DMS53 treated with DMSO at 0.1 percent for 48 hours (cell line): Measurements from ENCODE around the gene MYLK.

ENCODE experiments used
- DNase-seq: peaks from one replicate; lab custom pipeline; 2025; ENCODE audit not compliant: unreplicated experiment; lab: John Stamatoyannopoulos, UW

Gene MYLK

GRCh38 chr3:123778525-123778924 lies 105.6 kb downstream of the MYLK start:
- no peak for DNase-seq

- DNase-seq, result no peak
Observed at GRCh38 chr3:123776071-123776782, 107.9 kb downstream of the MYLK start.

DNA sequence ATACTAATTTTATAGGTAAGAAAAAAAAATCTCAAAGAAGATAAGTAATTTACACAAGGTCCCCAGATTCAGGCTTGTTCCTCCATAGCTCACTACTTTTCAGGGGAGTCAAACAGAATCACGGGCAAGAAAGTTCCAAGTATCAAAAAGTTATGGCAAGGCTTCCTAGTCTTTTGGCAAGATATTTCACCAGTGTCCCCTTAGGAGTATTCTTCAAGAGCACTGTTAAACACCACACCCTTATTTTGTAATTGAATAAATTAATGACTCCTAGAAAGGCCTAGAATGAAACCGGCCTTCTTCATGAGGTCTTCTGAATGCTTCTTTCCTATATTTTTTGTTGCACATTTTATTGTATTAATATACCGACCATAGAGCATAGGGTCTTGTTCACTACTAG lies 109.7 kb downstream of the MYLK start:
- DNase-seq, result no peak

GRCh38 chr3:123773681-123774431 lies 110.3 kb downstream of the MYLK start:
- no peak for DNase-seq

DNA sequence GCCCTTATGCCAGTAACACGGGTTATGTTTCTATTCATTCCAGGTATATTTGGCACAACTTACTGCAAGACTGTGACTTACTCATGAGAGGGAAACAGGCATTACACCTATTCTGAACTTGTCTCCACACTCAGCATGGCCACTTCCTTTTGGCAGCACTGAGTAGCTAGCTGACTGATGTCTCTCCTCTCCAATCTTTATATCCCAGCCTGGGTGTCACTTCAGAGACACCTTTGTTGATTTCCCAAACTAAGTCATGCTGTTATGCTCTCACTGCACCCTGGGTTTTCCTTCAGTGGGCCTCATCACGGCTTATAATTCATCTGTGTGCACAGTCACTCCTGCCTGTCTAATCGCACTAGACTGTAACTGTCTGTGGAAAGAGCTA lies 114.8 kb downstream of the MYLK start:
- DNase-seq, result no peak

DNA sequence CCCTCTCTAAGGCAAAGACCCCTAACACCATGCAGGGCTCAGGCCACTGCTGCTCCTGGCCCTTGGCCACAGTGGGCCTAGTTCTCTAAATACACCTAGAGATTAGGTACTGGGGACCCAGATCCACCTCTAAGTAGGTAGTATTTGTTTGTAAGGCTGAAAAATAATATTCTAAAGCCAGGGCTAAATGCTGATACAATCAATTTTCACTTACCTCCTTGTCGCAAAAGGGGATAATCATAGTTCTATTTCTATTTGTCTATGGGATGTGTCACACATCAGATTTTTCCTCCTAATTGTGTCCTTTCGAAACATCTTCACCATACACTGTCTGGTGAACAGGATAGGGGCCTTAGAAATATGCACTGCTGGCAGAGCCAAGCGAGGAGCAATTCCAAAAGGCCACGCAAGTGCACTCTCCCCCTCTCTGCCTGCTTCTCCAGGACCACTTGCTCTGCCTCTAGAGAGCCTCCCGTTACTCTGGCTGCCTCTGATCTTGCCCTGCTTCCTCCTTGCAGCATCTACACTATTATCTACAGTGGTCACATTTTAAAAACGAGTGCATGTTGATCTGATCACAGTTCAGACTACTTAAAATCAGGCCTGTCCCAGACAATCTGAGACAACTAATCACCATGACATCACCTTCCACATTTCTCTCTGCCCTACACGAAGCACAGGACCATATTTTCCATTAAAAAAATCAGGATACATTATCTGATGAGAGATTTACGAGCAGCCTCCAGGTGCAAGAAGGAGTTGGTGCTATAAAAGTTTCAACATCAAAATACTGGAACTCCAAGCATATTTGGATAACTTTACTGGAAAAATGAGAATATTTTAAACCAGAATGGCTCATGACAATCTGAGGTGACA lies 115.4 kb downstream of the MYLK start:
- DNase-seq, result no peak

DNA sequence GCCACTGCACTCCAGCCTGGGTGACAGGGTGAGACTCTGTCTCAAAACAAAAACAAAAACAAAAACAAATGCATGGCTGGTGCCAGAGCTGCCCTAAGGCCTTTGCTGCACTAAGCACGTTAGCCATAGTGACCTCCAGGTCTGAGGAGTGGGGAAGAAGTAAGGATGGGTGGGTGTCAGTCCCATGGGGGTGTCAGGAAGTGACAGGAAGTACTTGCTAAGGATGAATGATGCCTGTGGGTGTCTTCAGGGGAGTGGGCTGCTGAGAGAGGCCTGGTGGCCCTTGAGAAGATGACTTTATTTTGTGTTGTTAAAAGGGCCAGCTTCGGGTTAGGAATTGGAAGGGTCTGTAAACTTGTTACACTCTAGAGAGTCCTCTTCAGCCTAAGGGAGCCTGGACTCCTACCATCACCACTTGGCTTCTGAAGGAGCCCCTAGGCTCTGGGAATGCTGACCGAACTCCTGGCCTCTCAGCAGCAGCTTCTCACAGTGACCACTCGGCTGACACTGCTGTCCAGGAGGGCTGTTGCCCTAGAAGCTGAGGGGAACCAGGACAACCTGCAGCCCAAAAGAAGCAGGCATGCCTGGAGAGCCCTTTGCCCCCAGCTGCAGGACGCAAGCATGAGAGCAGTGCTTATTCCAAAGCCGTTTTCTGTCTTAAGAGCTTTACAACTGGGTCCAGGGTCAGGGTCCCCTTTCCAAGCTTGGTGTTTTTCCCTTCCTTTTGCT lies 116.4 kb downstream of the MYLK start:
- no peak for DNase-seq

DNA sequence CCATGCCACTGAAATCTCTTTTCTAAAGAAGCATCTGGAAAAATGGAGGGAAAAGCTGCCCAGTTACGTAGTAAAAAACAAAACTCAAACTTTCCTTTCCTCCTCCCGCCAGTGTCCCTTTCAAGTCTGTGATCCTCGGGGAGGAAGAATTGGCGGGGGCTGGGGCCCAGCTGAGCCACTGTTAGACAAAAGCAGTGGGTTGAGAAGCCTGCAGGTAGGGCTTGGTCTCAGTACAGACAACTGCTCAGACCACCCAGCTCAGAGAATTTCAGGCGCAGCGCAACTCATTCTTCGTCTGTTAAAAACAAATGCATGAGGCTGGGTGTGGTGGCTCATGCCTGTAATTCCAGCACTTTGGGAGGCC lies 117.1 kb downstream of the MYLK start:
- no peak for DNase-seq

DNA sequence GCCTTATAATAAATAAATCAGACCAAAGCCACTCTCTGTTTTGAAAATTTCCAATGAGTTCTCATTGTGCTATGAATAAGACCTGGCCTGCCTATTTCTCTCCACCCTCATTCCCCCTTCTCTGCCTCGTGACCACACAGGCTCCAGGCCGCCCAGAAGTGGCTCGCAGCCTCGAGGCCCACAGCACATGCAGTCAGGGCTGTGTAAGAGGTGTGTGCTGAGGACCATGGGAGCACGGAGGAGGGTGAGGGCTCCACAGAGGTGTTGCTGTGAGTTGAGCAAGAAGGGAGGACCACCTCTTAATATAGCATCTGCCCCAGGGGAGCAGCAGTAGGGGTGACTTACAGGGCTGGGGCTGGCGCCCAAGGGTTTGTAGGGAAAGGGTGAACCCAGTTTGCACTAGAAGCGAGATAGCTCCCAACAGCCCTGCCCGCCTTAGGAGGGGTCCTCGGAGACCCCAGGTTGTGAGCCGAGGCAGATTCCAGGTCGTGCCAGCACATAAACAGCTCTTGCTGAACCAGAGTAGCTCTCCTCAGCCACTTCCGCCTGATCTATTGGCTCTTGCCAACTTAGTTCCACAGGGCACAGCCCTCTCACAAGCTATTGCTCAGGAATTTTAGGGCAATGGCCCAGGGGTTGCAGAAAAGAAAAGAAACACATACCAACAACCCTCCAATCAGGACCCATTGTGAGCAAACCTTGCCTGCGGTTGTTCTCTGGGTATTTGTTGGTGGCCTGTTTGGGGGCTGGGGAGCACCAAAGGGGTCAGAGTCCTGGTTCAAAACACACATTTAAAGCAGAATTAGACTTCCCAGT lies 117.7 kb downstream of the MYLK start:
- no peak for DNase-seq

DNA sequence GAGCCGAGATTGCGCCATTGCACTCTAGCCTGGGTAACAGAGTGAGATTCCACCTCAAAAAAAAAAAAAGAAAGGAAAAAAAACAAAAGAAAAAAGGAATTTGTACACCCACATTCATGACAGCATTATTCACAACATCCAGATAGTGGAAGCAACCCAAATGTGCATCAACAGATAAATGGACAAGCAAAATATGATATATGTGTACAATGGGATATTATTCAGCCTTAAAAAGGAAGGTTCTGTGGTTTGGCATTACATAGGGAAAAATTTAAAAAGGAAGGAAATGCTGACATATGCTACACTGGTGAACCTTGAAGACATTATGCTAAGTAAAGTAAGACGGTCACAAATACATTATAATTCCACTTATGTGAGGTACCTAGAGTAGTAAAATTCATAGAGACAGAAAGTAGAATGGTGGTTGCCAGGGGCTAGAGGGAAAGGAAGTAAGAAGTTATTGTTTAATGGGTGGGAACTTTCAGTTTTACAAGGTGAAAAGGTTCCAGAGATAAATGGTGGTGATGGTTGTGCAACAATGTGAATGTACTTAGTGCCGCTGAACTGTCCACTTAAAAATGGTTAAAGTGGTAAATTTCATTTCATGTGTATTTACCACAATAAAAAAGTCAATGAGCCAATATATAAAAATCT lies 118.5 kb downstream of the MYLK start:
- no peak for DNase-seq

GRCh38 chr3:123764647-123765046 lies 119.5 kb downstream of the MYLK start:
- DNase-seq, result no peak

- DNase-seq, result no peak
Observed at GRCh38 chr3:123762805-123763204, 121.3 kb downstream of the MYLK start.

DNA sequence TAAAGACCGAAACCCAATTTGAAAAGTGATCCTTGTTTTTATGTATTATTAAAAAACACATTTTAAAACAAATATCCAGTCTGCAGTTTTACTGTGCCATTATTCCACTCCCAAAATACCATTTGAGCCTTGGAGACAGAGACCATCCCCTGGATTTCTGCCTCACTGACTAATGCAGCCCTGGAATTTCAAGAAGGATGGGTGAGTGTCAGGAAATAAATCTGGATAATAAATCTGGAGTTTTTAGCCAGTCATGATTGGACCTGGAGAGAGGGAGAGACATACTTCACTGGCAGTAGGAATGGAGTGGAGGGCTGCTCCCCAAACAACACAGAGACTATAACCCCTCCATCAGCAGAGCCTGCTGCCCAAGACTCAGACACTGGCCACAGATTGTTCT lies 123.3 kb downstream of the MYLK start:
- DNase-seq, result no peak

GRCh38 chr3:123759871-123760270 lies 124.3 kb downstream of the MYLK start:
- DNase-seq, result no peak

DNA sequence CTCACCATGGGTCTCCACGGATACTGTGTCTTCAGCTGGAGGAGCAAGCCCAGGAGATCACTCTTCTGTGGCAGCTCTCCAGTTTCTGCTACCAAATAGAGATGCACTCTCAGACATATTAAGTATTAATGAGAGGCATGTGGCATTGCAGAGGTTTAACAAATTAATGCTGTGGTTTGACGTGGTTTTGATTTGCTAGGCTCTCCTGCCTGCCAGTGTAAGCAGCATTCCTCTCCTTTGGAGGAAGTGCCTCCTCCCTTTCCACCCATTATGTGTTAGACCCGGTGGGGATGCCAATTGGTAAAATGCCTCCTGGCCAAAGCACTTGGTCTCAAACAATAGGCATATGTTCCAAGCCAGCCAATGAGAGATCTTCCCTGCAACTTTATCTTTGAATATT lies 124.8 kb downstream of the MYLK start:
- no peak for DNase-seq

DNA sequence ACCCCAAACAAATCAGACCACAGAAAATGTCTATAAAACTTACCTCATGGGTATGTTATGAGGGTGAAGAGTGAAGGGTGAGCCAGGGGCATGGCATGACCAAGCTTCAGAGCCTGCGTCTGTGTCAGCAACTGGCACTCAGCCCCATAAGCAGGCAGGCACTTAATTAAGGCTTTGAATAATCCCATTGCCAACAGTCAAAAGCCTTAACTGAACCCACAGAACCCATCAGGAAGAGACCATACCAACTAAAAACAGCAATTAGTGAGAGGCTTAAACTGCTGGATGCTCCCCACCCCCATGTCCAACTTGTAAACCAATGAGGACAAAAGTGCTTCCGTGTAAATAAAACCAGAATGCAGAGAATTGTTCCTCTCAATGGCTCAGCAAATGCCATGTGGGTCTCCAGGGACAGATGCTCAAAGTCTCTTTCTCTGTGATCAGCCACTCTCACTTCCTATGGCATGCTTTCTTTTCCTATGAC lies 126.0 kb downstream of the MYLK start:
- DNase-seq, result no peak

GRCh38 chr3:123757281-123757940 lies 126.7 kb downstream of the MYLK start:
- peak; percentile 10 for DNase-seq

DNA sequence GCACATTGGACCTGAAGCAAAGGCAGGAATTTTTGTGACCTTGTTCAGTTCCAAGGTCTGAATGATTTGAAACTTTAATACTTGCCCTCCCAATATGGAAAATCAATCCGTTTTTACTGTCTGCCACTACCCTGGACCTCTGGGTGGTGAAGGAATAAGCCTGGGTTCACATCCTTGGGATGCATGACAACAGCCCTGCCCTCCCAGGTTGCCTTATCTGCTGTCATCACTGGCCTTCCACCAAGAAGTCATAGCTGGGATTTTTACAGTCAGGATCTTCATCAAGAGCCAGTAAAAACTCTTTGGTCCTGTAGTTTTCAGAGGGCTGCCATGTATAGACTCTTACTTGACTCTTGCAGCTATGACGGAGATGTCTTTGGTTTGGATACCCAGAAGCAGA lies 128.6 kb downstream of the MYLK start:
- DNase-seq, result no peak

DNA sequence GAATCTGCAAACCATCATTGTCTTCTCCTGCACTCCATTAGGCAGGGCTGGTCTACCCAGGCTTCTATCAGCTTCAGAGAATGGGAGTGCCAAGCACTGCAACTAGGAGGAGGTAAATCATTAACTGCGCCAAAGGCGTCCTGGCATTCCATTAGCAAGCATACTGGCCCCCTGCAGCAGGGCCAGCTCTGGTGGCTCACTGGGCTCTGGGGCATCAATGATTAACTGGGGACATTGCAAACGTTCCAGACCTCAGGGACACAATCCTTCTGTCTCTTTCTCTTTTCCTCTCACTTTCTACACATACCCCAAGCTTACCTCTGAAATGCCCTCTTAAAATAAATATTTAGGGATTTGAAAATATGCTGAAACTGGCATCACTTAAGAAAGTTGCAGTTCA lies 129.0 kb downstream of the MYLK start:
- peak; percentile 84 for DNase-seq
